SIG-M5 (cell line): ENCODE measurements around the gene ZNF410.

ENCODE experiments used
- DNase-seq: peaks from one replicate; lab custom pipeline; 2025; lab: John Stamatoyannopoulos, UW

The ZNF410 gene

DNA sequence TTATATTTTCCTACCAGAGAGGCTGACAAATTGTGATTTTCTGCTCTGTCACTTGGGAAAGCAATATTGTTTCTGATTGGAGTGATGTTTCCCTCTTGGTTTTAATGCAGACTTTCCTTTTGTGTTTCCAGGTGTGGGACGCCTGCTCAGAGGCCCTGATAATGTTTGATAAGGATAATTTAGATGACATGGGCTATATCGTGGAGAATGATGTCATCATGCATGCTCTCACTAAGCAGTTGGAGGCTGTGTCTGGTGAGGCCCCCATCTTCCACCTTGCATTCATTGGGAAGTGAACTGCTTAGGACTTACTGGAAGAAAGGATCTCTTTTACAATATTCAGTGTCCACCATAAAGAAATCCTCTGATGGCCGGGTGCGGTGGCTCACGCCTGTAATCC lies 69.0 kb downstream of the ZNF410 start:
- DNase-seq, result no peak

DNA sequence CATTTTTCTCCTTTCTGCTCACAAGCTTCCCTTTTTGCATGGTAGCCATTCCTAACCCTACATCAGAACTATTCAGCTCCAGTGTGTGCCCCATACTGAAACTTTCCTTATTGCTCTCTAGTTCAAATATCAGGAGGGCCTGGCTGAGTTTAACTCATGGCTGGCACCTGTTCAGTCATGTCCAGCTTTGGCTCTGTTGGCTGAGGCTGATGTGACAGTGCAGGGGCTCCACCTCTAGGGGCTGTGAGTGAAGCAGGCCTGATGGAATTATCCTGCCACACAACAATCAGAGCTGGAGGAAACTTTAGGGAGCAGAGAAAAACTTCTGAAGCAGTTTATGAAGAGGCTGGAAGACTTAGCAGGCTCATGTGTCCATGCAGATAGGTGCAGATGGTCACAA lies 71.9 kb downstream of the ZNF410 start:
- DNase-seq, result no peak

DNA sequence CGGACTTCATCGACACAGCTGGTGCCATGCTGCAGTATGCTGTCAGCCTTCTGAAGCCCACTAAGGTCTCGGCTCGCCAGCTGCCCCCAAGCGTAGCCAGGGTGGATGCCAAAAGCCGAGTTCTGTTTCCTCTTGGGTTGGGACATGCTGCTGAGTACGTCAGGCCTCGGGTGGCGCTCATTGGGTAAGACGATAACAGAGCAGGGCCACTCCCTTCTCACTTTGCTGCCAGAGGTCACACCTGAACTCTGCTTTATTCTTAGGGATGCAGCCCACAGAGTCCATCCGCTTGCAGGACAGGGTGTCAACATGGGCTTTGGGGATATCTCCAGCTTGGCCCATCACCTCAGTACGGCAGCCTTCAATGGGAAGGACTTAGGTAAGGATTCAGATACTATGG lies 74.5 kb downstream of the ZNF410 start:
- no peak for DNase-seq

DNA sequence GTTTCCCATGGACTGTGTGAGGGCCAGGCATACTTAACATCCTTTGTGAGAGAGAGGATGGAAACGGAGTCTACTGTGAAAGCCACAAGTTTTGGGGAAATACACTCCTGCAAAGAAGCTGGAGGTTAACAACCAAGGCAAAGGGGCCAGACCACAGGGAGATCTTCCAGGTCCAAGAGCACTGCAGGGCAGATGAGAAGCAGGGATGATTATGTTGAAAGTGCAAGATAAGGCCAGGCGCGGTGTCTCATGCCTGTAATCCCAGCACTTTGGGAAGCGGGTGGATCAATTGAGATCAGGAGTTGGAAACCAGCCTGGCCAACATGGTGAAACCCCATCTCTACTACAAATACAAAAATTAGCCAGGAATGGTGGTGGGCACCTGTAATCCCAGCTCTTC lies 78.6 kb downstream of the ZNF410 start:
- no peak for DNase-seq

DNA sequence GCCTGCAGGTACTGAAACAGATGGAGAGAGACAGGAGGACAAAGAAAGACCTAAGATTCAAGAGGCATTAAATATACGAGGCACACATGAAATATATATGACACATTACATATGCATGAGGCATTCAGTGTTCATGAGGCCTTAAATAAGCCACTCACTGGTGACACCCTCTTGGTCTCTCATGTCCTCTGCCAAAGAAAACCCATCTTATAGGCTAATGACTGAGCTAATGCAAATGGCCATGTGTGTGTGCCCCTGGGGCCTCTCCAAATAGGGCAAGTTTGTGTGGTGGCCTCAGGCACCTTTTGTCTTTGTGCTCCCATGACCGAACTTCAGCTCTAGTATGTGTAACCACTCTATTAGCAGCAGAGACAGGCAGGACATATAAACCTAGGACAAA lies 82.2 kb downstream of the ZNF410 start:
- no peak for DNase-seq

DNA sequence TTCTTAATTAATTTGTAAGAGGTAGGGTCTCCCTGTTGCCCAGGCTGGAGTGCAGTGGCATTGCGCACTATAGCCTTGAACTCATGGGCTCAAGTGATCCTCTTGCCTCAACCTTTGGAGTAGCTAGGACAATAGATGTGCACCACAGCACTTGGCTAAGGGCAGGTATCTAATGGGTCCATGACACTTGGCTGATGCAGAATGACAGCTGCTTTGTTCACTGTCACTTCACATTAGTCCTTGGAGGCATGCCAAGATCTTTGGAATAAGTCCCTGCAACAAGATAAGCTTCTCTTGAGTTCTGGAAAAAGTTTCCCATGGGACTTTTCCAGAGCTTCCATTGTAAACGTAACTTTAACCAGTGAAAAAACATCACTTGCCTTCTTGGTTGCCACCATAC lies 86.8 kb downstream of the ZNF410 start:
- DNase-seq, result no peak

DNA sequence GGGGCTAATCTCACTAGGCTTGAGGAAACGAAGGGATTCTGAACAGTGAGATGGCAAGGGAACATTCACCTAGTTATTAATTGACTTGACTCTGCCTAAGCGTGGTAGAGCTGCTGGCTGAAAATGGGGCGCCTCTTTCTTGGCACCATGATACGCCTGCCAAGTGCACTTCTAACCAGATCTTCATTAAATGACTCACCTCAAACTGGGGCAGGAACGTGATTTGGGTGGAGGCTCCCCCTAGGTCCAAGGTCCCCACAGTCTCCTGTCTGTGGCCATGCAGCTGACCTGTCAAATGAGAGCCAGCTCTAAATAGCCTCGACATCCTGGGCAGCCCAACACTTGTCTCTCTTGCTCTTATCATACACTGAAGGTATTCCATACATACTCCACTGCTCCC lies 89.5 kb downstream of the ZNF410 start:
- DNase-seq, result no peak

DNA sequence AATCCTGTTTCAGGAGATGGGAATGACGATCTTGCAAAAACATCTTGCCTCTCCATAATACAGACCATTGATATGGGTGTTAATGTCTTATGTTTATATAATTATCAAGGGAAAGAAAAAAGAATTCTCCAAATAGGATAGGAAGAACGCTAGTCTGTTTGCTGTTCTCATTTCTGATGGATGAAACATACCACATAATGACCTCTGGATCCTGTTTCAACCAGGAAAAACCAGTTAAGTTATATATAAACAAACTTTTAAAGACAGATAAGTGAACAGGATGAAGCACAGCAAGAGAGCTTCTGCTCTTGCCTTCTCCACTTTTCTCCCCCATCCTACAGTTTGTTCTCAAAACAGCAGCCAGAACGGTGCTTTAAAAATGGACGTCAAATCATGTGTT lies 91.2 kb downstream of the ZNF410 start:
- no peak for DNase-seq
